Ishikawa (cell line): ENCODE measurements around the gene NFKBIA.

Experiments used
- CEBPB ChIP-seq: IDR thresholded peaks from 2 replicates; pipeline ENCODE4 v1.6.1; 2012
- CREB1 ChIP-seq: IDR thresholded peaks from 2 replicates; pipeline ENCODE4 v1.6.1; 2012; ENCODE audit warnings: low read depth
- EGR1 ChIP-seq: IDR thresholded peaks from 2 replicates; pipeline ENCODE4 v1.6.1; 2012
- EP300 ChIP-seq: IDR thresholded peaks from 2 replicates; pipeline ENCODE4 v1.6.1; 2012; ENCODE audit warnings: borderline replicate concordance
- FOXM1 ChIP-seq: IDR thresholded peaks from 2 replicates; pipeline ENCODE4 v1.6.1; 2012; ENCODE audit warnings: low read depth, borderline replicate concordance
- NFIC ChIP-seq: IDR thresholded peaks from 2 replicates; pipeline ENCODE4 v1.6.1; 2012
- RAD21 ChIP-seq: IDR thresholded peaks from 2 replicates; pipeline ENCODE4 v1.6.1; 2012; ENCODE audit warnings: low read depth
- TAF1 ChIP-seq: IDR thresholded peaks from 2 replicates; pipeline ENCODE4 v1.6.1; 2012; ENCODE audit warnings: low read depth, mild to moderate bottlenecking
- TCF12 ChIP-seq: IDR thresholded peaks from 2 replicates; pipeline ENCODE4 v1.6.1; 2012; ENCODE audit warnings: low read depth
- TEAD4 ChIP-seq: IDR thresholded peaks from 2 replicates; pipeline ENCODE4 v1.6.1; 2012
- YY1 ChIP-seq: IDR thresholded peaks from 2 replicates; pipeline ENCODE4 v1.6.1; 2012; ENCODE audit warnings: low read depth
- ZBTB7A ChIP-seq: IDR thresholded peaks from 2 replicates; pipeline ENCODE4 v1.6.1; 2012; ENCODE audit warnings: low read depth
- TF ChIP-seq, protein P1 (sequence below): IDR thresholded peaks from 2 replicates; pipeline ENCODE4 v1.6.1; 2012
- TF ChIP-seq, protein P2 (sequence below): IDR thresholded peaks from 2 replicates; pipeline ENCODE4 v1.6.1; 2012
- TF ChIP-seq, protein P3 (sequence below): IDR thresholded peaks from 2 replicates; pipeline ENCODE4 v1.6.1; 2012; ENCODE audit warnings: low read depth, mild to moderate bottlenecking

Gene NFKBIA

DNA sequence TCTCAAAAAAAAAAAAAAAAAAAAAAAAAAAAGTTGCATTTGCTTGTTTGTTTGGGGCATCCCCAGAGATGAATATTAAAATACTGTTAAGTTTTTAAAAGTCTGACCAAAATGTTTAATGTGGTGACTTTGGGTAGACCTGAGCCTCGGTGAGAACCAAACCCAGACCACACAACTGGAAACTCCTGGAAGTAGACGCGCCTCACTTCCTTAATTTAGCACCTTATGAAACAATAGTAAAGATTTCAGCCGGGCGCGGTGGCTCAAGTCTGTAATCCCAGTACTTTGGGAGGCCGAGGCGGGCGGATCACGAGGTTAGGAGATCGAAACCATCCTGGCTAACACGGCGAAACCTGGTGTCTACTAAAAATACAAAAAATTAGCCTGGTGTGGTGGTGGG lies 9.3 kb downstream of the NFKBIA start:
- TF ChIP-seq TAF1, result no peak
- TF ChIP-seq, protein P1, sequence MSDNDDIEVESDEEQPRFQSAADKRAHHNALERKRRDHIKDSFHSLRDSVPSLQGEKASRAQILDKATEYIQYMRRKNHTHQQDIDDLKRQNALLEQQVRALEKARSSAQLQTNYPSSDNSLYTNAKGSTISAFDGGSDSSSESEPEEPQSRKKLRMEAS, result no peak
- TF ChIP-seq TCF12, result no peak
- no peak for TF ChIP-seq CEBPB
- TF ChIP-seq FOXM1, result no peak
- no peak for TF ChIP-seq NFIC
- no peak for TF ChIP-seq EP300
- no peak for TF ChIP-seq YY1
- TF ChIP-seq TEAD4, result no peak
- TF ChIP-seq, protein P2, sequence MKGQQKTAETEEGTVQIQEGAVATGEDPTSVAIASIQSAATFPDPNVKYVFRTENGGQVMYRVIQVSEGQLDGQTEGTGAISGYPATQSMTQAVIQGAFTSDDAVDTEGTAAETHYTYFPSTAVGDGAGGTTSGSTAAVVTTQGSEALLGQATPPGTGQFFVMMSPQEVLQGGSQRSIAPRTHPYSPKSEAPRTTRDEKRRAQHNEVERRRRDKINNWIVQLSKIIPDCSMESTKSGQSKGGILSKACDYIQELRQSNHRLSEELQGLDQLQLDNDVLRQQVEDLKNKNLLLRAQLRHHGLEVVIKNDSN, result no peak
- no peak for TF ChIP-seq ZBTB7A
- TF ChIP-seq, protein P3, sequence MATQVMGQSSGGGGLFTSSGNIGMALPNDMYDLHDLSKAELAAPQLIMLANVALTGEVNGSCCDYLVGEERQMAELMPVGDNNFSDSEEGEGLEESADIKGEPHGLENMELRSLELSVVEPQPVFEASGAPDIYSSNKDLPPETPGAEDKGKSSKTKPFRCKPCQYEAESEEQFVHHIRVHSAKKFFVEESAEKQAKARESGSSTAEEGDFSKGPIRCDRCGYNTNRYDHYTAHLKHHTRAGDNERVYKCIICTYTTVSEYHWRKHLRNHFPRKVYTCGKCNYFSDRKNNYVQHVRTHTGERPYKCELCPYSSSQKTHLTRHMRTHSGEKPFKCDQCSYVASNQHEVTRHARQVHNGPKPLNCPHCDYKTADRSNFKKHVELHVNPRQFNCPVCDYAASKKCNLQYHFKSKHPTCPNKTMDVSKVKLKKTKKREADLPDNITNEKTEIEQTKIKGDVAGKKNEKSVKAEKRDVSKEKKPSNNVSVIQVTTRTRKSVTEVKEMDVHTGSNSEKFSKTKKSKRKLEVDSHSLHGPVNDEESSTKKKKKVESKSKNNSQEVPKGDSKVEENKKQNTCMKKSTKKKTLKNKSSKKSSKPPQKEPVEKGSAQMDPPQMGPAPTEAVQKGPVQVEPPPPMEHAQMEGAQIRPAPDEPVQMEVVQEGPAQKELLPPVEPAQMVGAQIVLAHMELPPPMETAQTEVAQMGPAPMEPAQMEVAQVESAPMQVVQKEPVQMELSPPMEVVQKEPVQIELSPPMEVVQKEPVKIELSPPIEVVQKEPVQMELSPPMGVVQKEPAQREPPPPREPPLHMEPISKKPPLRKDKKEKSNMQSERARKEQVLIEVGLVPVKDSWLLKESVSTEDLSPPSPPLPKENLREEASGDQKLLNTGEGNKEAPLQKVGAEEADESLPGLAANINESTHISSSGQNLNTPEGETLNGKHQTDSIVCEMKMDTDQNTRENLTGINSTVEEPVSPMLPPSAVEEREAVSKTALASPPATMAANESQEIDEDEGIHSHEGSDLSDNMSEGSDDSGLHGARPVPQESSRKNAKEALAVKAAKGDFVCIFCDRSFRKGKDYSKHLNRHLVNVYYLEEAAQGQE, result no peak
- TF ChIP-seq RAD21, result no peak

DNA sequence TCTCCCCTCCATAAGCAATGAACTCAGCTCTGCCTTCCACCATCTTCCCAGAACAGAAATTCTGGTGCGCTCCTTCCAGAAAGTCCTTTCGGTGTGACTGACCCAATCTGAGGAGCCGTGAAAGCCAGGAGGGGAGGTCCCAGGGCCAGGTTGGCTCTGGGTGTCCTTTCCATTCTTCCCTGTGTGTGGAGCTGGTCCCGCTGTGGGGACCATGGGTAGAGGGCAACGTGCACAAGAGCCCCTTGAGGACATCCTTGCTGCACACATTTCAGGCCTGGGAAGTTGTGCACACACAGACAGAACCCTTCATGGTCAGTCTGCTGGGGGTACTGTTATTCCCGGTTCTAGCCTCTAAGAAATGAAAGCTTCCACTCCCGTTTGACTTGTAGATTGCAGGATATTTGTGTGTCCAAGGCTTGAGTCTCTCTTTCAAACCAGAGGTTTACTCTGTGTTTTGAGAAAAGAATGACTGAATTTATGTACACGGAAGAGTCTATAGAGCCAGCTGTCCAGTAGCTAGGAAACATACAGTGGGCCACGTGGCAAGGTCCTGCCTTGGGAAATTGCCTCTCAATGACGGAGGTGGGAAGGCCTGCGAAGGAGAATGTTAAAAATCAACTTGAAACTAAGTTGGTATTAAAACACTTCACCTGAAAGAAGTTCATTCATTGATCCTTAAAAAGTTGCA lies 10.1 kb downstream of the NFKBIA start:
- TF ChIP-seq CREB1, result no peak
- no peak for TF ChIP-seq TEAD4
- no peak for TF ChIP-seq TAF1
- TF ChIP-seq, protein P3, result no peak
- no peak for TF ChIP-seq EP300
- TF ChIP-seq, protein P1, result no peak
- no peak for TF ChIP-seq ZBTB7A
- TF ChIP-seq CEBPB, result no peak
- TF ChIP-seq NFIC, result no peak
- no peak for TF ChIP-seq FOXM1
- no peak for TF ChIP-seq EGR1
- no peak for TF ChIP-seq YY1

DNA sequence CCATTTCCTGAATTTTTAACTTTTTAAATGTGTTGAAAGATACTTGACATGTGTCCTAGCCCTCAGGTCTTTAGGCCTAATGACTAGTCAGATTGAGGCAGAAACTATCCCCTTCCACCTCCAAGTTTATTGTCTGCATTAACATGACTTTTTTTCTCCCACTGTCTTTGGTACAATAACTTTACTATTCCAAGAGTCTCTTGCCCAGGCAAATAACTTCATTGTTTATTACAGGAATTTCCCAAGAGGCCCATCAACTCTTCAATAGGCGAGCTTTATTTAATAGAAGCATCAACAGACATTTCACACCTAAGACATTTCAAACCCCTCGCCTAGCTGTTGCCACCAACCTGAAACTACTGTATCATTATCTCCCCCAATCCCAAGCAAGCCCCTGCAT lies 10.7 kb downstream of the NFKBIA start:
- TF ChIP-seq, protein P1, result no peak
- TF ChIP-seq TCF12 (no peak), YY1 (no peak), TAF1 (no peak), ZBTB7A (no peak), FOXM1 (no peak), TEAD4 (no peak), RAD21 (no peak), CREB1 (no peak), EGR1 (no peak), EP300 (no peak), CEBPB (no peak), NFIC (no peak)
- TF ChIP-seq, protein P3, result no peak
- TF ChIP-seq, protein P2, result no peak

DNA sequence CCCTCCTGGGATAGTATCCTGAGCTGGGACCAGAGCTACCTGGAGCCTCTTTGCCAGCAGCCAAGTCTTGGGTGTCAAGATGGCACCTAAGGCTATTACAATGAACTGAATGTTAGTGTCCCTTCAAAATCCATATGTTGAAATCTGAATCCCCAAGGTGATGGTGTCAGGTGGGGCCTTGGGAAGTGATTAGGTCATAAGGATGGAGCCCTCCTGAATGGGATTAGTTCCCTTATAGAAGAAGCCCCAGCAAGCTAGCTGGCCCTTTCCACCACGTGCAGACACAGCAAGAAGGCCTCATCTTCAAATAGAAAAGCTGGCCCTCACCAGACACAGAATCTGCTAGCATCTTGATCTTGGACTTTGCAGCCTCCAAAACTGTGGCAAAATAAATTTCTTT lies 12.4 kb downstream of the NFKBIA start:
- TF ChIP-seq EP300 (no peak), CREB1 (no peak), TCF12 (no peak), RAD21 (no peak), ZBTB7A (no peak), FOXM1 (no peak), CEBPB (no peak), EGR1 (no peak), TAF1 (no peak), NFIC (no peak), TEAD4 (no peak)
- TF ChIP-seq, protein P1, result no peak
- TF ChIP-seq, protein P3, result no peak
